ENCODE data around the gene DPEP2NB.
A peak's percentile ranks its signal among the peaks of the same experiment; 100 is the strongest.
"Not testable (repeated sequence)": the region's sequence is repeated elsewhere in the genome, so short reads cannot be mapped to it uniquely, and the experiment has no call there.

DPEP2NB gene

DNA sequence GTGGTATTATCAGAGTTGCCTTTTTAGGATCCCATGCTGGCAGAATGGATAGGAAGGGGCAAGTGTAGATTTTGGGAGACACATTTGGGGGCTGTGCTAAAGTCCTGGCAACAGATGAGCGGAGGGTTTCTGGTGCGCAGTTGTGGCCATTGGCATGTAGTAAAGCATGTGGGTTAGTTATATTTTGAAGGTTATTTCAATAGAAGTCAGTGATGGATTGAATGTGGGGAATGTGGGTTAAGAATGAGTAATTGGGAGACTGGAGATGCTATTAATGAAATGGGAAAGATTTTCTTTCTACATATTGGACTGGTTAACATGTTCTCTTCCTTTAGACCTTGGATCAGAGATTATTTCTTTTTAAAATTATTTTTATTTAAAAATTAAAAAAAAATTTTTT lies 17.4 kb upstream of the DPEP2NB start:
- Mint-ChIP-seq H3K27me3 (no peaks in the 10 kb centered on the region), H3K27ac (no peak overlapping the region), H3K36me3 (ENCODE audit: low read depth) (peaks cover 39% of the 10 kb centered on the region), H3K9me3 (no peaks in the 10 kb centered on the region), H3K4me1 (ENCODE audit: low read depth) (peaks cover 21% of the 10 kb centered on the region), H3K4me3 (no peak overlapping the region)
- intact Hi-C loops (cut with micrococcal nuclease), result no loop called here

DNA sequence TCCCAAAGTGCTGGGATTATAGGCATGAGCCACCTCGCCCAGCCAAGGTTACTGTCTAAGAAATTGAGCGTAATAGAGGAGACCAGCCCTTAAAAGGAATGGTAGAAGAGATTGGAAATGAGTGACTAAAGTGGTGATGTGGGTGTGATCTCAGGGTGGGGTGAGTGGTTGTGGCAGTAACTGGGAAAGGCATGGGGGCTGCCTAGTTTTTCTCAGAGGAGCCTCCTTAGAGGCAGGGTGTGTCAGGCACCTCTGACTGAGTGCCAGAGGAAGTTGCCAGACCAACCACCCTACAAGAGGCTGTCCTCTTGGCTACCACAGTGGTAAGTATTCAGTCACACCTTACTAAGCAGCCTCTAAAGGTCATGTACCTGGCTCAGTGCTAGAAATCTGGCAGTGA lies 16.2 kb upstream of the DPEP2NB start:
- no peaks in the 10 kb centered on the region for H3K9me3 Mint-ChIP-seq
- no peak overlapping the region for H3K27ac Mint-ChIP-seq
- peaks cover 11% of the 10 kb centered on the region for H3K4me1 Mint-ChIP-seq (ENCODE audit: low read depth)
- peaks cover 50% of the 10 kb centered on the region for H3K36me3 Mint-ChIP-seq (ENCODE audit: low read depth)
- H3K4me3 Mint-ChIP-seq, result no peak overlapping the region
- intact Hi-C loops (cut with micrococcal nuclease), result no loop called here
- no peaks in the 10 kb centered on the region for H3K27me3 Mint-ChIP-seq

DNA sequence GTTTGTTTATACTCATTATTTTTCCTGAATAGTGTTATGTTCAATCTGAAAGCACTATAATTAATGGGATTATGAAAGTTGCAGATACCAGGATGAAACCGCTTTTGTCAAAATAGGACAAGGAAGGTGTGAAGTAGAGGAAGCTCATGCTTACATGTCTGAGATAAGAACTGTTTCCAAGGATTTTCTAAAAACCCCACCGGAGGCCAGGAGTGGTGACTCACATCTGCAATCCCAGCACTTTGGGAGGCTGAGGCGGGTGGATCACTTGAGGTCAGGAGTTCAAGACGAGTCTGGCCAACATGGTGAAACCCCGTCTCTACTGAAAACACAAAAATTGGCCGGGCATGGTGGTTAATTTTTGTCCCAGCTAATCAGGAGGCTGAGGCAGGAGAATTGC lies 14.4 kb upstream of the DPEP2NB start:
- intact Hi-C loops (cut with micrococcal nuclease); H3K4me1 Mint-ChIP-seq (ENCODE audit: low read depth); H3K27ac Mint-ChIP-seq; H3K4me3 Mint-ChIP-seq; H3K27me3 Mint-ChIP-seq; H3K9me3 Mint-ChIP-seq: not testable (repeated sequence)
- H3K36me3 Mint-ChIP-seq (ENCODE audit: low read depth), result peaks cover 53% of the 10 kb centered on the region

DNA sequence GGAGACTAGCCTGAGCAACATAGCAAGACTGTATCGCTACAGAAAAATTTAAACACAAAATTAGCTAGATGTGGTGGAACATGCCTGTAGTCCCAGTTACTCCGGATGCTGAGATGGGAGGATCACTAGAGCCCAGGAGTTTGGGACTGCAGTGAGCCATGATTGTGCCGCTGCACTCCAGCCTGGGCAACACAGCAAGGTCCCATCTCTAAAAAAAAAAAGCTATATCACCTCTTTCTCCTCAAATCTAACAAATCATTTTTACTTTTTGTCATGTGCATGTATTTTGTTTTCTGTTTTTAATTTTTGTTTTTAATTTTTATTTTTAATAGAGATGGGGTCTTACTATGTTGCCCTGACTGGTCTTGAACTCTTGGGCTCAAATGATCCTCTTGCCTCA lies 13.3 kb upstream of the DPEP2NB start:
- no peaks in the 10 kb centered on the region for H3K27me3 Mint-ChIP-seq
- peaks cover 12% of the 10 kb centered on the region for H3K4me1 Mint-ChIP-seq (ENCODE audit: low read depth)
- H3K4me3 Mint-ChIP-seq, result no peak overlapping the region
- intact Hi-C loops (cut with micrococcal nuclease), result no loop called here
- no peak overlapping the region for H3K27ac Mint-ChIP-seq
- H3K9me3 Mint-ChIP-seq, result no peaks in the 10 kb centered on the region
- H3K36me3 Mint-ChIP-seq (ENCODE audit: low read depth), result peaks cover 51% of the 10 kb centered on the region

DNA sequence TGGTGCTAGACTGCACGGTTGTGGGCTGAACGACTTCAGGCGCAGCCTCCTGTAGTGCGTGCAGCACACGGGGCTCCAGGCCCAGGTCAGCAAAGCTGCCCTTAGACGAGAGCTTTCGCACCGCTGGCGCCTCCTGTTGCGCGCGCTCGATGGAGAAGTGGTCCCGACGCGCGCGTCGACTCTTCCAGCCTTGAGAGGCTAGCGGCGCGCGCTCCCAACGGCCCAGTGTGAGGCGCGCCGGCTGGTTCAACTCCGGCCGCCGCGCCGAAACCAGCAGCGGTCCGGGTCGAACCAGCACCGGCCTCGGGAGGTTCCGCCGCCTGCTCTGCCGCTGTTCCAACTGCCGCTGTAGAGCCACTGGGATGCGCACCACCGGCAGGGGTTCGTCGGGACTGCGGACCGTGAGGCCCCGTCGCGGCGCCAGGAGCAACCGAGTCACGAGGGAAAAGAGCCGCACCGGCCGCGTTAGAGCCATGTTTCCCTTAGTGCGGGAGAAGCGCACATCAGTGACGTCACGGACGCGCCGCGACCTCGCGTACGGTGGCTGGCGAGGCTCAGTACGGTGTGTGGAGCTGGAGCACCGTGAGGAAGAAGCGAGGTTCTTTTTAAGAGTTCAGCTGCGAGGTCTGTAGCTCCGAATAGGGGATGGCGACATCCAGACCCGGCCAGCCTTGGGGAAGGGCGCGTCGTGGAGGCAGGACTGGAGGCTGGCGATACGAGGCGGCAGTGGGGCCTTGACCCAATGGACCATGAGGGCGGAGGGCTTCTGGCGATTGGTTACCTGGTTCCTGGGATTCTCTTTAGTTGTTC lies 7.2 kb upstream of the DPEP2NB start, which contains the start of the genes DDX28 and DUS2:
TSS of gene DDX28 (minus strand) at position 505 of the 810 bp plus-strand sequence. CDS start at position 475, 30 bp downstream.
TSS of gene DUS2 (plus strand) at position 557 of the 810 bp plus-strand sequence. CDS start 14,740 bp downstream, outside the sequence.
- Mint-ChIP-seq H3K27ac (peak within 1 kb of the TSS; percentile 92), H3K4me3 (peak within 1 kb of the TSS; percentile 90), H3K4me1 (ENCODE audit: low read depth) (peaks cover 27% of the 10 kb centered on the region), H3K27me3 (no peaks in the 10 kb centered on the region), H3K9me3 (no peaks in the 10 kb centered on the region), H3K36me3 (ENCODE audit: low read depth) (peaks cover 56% of the 10 kb centered on the region)
- intact Hi-C loops (cut with micrococcal nuclease), result loop anchor here (1.0 to 2.0 kb wide), 2 partner anchors 22 to 30 kb away; no protein-coding TSS in a partner anchor

DNA sequence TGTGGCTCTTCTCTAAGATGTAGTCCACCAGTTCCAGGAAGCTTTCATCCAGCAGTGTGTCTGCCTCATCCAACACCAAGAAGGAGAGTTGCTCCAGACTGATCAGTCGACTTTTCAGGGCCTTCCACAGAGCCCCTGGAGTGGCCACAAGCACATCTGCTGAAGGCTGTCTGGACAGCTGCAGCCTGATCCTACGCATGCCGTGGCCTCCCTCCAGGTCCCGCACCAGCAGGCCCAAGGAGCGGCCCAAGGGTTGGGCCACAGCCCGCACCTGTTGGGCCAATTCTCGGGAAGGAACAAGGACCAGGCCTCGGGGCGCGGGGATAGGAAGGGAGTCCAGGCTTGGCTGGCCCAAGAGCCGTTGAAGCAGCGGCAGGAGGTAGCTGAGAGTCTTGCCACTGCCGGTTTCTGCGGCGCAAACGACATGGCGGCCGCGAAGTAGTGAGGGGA lies 6.6 kb upstream of the DPEP2NB start:
- intact Hi-C loops (cut with micrococcal nuclease), result loop anchor here (2.0 kb wide), 1 partner anchor 22 kb away; no protein-coding TSS in a partner anchor

DNA sequence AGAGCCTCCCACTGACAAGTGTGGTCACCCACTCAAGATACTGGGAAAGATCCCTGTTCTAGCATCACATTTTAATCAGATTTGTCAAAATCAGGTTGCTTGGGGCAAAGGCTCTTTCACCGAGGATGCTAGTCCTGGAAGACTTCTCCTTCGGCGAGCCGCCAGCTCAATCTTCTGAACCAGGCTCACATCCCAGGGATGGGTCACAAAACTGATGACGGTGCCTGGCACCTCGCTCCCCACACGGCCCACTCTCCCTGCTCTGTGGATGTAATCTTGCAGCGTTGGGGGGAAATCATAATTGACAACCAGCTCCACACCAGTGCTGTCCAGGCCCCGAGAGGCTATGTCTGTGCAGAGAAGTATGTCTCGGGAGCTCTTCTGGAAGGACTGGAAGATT lies 5.8 kb upstream of the DPEP2NB start:
- H3K27ac Mint-ChIP-seq, result peak overlapping the region; percentile 25
- H3K36me3 Mint-ChIP-seq (ENCODE audit: low read depth), result peaks cover 42% of the 10 kb centered on the region
- peaks cover 33% of the 10 kb centered on the region for H3K4me1 Mint-ChIP-seq (ENCODE audit: low read depth)
- H3K9me3 Mint-ChIP-seq, result no peaks in the 10 kb centered on the region
- H3K4me3 Mint-ChIP-seq, result peak overlapping the region; percentile 90
- no peaks in the 10 kb centered on the region for H3K27me3 Mint-ChIP-seq
- intact Hi-C loops (cut with micrococcal nuclease), result no loop called here

More for the DNA sequence above, 6.6 kb upstream of the DPEP2NB start:
- Mint-ChIP-seq H3K36me3 (ENCODE audit: low read depth) (peaks cover 50% of the 10 kb centered on the region), H3K4me3 (peak overlapping the region; percentile 90), H3K27ac (peak overlapping the region; percentile 92), H3K27me3 (no peaks in the 10 kb centered on the region), H3K9me3 (no peaks in the 10 kb centered on the region), H3K4me1 (ENCODE audit: low read depth) (peaks cover 27% of the 10 kb centered on the region)

DNA sequence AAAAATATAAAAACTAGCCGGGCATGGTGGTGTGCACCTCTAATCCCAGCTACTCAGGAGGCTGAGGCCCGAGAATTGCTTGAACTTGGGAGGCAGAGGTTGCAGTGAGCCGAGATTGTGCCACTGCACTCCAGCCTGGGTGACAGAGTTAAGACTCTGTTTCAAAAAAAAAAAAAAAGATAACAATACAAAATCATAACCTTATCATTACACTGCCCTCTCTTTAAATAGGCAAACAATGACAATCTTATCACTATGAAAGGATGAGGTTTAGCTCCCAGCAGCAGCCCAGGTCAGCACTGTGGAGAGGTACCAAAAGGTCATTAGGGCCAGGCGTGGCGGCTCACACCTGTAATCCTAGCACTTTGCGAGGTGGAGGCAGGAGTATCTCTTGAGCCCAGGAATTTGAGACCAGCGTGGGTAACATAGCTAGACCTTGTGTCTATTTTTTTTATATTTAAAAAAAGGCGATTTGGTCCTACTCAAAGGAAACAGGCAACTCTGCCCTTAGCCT lies 3.5 kb upstream of the DPEP2NB start:
- no peaks in the 10 kb centered on the region for H3K27me3 Mint-ChIP-seq
- intact Hi-C loops (cut with micrococcal nuclease), result no loop called here
- no peak overlapping the region for H3K27ac Mint-ChIP-seq
- no peaks in the 10 kb centered on the region for H3K9me3 Mint-ChIP-seq
- peaks cover 34% of the 10 kb centered on the region for H3K36me3 Mint-ChIP-seq (ENCODE audit: low read depth)
- peaks cover 37% of the 10 kb centered on the region for H3K4me1 Mint-ChIP-seq (ENCODE audit: low read depth)
- H3K4me3 Mint-ChIP-seq, result no peak overlapping the region

DNA sequence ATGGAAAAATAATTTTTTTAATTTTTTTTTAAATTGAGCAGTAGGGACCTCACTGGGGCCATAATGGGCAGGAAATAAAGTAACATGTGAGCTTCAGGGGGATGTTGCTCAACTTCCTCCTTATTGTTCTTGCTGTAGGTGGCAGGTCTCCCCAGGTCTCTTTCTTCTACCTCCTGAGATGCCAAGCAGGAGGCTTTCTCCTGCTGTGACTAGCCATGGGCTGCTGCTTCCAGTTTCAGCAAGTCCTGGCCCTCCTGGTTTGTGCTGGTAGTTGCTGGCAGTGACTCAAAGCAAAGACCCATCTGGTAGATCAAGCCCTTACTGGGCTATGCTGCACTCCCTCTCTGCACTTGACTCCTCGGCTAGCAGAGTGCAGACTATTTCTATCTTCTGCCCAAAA lies 2.3 kb downstream of the DPEP2NB start:
- H3K4me3 Mint-ChIP-seq, result no peak overlapping the region
- no peaks in the 10 kb centered on the region for H3K9me3 Mint-ChIP-seq
- intact Hi-C loops (cut with micrococcal nuclease), result no loop called here
- peak overlapping the region; percentile 63 for H3K27ac Mint-ChIP-seq
- no peaks in the 10 kb centered on the region for H3K36me3 Mint-ChIP-seq (ENCODE audit: low read depth)
- H3K27me3 Mint-ChIP-seq, result no peaks in the 10 kb centered on the region
- H3K4me1 Mint-ChIP-seq (ENCODE audit: low read depth), result peaks cover 43% of the 10 kb centered on the region

DNA sequence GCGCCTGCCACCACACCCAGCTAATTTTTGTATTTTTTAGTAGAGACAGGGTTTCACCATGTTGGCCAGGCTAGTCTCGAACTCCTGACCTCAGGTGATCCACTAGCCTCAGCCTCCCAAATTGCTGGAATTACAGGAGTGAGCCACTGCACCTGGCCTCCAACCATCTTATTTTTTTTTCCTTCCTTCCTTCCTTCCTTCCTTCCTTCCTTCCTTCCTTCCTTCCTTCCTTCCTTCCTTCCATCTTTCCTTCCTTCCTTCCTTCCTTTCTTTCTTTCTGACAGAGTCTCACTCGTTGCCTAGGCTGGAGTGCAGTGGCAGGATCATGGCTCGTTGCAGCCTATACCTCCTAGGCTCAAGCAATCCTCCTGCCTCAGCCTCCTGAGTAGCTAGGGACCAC lies 5.8 kb downstream of the DPEP2NB start:
- H3K9me3 Mint-ChIP-seq; H3K36me3 Mint-ChIP-seq (ENCODE audit: low read depth); H3K4me3 Mint-ChIP-seq; intact Hi-C loops (cut with micrococcal nuclease); H3K27me3 Mint-ChIP-seq: not testable (repeated sequence)
- Mint-ChIP-seq H3K27ac (peak overlapping the region; percentile 82), H3K4me1 (ENCODE audit: low read depth) (peaks cover 53% of the 10 kb centered on the region)

DNA sequence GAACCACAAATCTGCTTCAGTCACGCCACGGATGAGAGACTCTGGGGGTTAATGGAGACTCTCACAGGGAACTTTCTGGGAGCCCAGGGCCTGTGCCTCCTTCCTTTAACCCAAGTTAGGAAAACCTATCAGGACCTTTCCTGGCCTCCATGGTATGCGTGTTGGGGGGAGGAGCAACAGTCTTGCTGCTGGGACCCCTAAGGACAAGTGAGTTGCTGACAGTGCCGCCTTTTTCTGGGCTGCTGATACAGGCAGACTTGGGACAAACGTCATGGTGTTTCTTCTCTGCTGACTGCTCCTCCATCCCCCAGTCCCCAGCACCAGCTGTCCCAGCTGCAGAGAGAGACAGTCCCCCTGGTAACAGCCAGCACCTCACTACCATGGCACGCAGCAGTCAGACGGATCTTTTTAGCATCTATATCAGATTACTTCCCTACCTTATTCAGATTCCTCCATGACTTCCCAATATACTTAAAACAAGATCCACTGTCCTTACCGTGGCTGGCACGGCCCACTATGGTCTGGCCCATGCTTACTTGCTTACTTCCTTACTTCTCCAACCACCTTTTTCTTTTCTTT lies 6.5 kb downstream of the DPEP2NB start:
- Mint-ChIP-seq H3K4me1 (ENCODE audit: low read depth) (peaks cover 57% of the 10 kb centered on the region), H3K4me3 (no peak overlapping the region), H3K36me3 (ENCODE audit: low read depth) (no peaks in the 10 kb centered on the region), H3K27ac (peak overlapping the region; percentile 82), H3K27me3 (no peaks in the 10 kb centered on the region), H3K9me3 (no peaks in the 10 kb centered on the region)
- intact Hi-C loops (cut with micrococcal nuclease), result no loop called here

DNA sequence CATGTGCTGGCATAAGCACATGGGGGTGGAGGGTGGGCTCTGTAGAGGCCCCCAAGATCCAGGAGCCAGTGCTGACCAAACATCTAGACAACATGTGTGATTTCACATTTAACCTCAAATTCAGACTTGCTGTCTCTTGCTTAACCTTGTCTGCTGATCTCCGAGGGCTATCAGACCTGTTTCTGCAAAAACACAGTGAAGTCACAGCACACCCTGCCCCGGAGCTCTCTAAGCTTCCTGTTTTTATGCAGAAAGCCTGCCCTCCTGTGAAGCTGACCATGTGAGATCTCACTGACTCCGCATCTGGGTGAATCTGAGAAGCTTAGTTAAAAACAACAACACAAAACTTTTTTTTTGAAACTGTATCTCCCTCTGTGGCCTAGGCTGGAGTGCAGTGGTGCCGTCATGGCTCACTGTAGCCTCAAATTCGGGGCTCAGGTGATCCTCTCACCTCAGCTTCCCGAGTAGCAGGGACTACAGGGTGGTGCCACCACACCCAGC lies 9.9 kb downstream of the DPEP2NB start:
- Mint-ChIP-seq H3K9me3 (no peaks in the 10 kb centered on the region), H3K4me1 (ENCODE audit: low read depth) (peaks cover 53% of the 10 kb centered on the region), H3K27ac (peak overlapping the region; percentile 98), H3K36me3 (ENCODE audit: low read depth) (no peaks in the 10 kb centered on the region), H3K27me3 (no peaks in the 10 kb centered on the region), H3K4me3 (peak overlapping the region; percentile 44)
- intact Hi-C loops (cut with micrococcal nuclease), result loop anchor here (2.0 kb wide), 1 partner anchor 13 kb away; no protein-coding TSS in a partner anchor

DNA sequence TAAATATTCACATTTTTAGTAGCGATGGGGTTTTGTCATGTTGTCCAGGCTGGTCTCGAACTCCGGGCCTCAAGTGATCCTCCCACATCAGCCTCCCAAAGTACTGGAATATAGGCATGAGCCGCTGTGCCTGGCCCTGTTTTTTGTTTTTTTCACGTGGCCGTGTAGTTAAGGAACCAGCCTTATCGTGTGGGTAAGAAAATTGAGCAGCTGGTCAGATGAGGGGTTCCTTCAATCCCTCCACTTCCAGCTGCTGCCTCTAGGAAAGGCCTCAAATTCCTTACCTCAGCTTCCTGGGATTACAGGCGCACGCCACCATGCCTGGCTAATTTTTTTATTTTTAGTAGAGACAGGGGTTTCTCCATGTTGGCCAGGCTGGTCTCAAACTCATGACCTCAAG lies 10.5 kb downstream of the DPEP2NB start:
- Mint-ChIP-seq H3K27ac (peak overlapping the region; percentile 98), H3K4me1 (ENCODE audit: low read depth) (peaks cover 56% of the 10 kb centered on the region), H3K4me3 (no peak overlapping the region), H3K36me3 (ENCODE audit: low read depth) (no peaks in the 10 kb centered on the region), H3K9me3 (no peaks in the 10 kb centered on the region), H3K27me3 (no peaks in the 10 kb centered on the region)
- intact Hi-C loops (cut with micrococcal nuclease), result no loop called here

DNA sequence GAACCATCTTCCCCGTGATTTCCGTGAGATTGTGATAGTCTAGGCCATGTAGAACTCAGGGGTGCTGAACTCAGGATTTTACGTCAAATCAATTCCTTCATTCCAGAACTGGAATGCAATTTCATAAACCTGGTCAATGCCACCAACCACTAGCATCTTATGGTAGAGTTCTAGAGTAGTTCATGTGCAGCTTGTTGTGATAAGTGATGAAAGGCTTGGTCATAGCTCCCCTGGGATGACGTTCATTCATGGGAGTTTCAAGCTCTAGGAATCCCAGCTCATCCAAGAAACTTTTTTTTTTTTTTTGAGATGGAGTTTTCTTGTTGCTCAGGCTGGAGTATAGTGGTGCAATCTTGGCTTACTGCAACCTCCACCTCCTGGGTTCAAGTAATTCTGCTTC lies 12.7 kb downstream of the DPEP2NB start:
- H3K27me3 Mint-ChIP-seq, result no peaks in the 10 kb centered on the region
- H3K4me1 Mint-ChIP-seq (ENCODE audit: low read depth), result peaks cover 58% of the 10 kb centered on the region
- no peak overlapping the region for H3K4me3 Mint-ChIP-seq
- peaks cover 13% of the 10 kb centered on the region for H3K36me3 Mint-ChIP-seq (ENCODE audit: low read depth)
- no peak overlapping the region for H3K27ac Mint-ChIP-seq
- intact Hi-C loops (cut with micrococcal nuclease), result no loop called here
- no peaks in the 10 kb centered on the region for H3K9me3 Mint-ChIP-seq

Data from dendritic cell treated with granulocyte-macrophage colony-stimulating factor and Interleukin-4, amounts not matched to agents 40 ng/mL and 50 ng/mL, for 4 days (primary cell).